NCI-H187 (cell line): ENCODE results near the gene MYBBP1A.

Experiments
- DNase-seq, 2 experiments: peaks; one replicate each; lab custom pipeline; 2025; lab: John Stamatoyannopoulos, UW

Gene MYBBP1A

GRCh38 chr17:4549781-4550533 lies 5.2 kb downstream of the MYBBP1A start:
- no peak for DNase-seq

DNA sequence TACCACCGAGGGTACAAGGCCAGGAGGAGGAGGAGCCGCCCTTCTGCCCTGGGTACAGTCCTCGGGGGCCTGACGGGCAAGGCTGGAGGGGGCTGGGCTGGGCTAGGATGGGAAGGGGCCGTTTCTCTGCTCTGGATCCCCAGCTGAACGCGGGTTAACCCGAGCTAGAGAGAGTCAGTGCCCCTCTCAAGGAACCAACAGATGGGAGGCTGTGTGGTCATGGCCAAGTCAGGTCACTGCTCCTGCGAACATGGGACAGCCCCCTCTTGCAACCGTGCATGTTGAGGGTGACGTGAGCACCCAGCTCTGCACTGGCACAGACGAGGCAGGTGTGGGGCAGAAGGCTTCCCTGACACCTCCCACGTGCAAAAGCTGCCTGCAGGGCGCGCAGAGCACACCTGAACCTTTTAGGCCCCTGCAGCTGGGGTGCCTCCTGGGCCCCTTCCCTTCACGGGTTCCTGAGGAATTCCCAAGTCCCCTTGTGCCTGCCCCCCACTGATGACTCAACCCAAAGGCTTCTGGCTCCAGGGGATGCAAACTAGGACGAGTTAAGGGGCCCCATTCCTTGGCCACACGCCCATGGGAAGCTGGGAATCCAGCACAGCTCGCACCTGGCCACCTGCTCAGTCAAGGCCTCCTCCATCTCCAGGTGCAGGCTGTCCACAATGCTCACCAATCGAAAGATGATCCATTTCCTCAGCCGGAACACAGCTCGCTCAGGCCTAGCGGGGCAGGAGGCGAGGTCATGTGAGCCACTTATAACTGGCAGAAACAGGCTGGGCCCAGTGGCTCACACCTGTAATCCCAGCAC lies 6.3 kb downstream of the MYBBP1A start:
- no peak for DNase-seq

DNA sequence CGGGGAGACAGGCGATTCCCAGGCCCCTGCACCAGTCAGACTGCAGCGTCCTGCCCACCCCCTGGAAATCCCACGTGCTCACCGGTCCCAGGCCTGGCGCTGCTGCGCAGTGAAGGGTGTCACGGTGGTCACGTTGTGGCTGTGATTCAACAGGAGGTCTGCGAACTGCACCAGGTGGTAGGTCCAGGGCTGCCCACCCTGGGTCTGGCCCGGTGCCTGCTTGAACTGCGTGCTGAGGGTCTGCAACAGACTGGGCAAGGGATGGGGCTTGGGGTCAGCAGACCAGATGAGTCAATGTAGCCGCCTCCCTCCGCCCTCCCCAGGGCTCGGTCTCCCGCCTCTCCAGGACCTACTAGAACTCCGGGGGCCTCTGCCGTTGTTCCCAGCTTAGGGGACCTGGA lies 7.1 kb downstream of the MYBBP1A start:
- DNase-seq: no peak

- no peak for DNase-seq
Observed at GRCh38 chr17:4547118-4547906, 7.9 kb downstream of the MYBBP1A start.

GRCh38 chr17:4545217-4545951 lies 9.8 kb downstream of the MYBBP1A start:
- no peak for DNase-seq

DNA sequence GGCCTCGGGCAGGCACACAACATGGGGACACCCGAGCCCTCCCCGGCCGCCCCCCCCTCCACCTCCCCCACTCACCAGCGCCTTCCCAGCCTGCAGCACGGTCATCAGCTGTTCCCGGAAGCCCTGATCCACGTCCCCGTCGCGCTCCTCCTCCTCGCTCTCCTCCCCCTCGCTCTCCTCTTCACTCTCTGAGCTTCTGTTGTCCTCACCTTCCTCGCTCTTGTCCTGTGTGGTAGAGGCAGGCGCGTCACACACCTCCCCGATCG lies 10.3 kb downstream of the MYBBP1A start:
- no peak for DNase-seq

DNA sequence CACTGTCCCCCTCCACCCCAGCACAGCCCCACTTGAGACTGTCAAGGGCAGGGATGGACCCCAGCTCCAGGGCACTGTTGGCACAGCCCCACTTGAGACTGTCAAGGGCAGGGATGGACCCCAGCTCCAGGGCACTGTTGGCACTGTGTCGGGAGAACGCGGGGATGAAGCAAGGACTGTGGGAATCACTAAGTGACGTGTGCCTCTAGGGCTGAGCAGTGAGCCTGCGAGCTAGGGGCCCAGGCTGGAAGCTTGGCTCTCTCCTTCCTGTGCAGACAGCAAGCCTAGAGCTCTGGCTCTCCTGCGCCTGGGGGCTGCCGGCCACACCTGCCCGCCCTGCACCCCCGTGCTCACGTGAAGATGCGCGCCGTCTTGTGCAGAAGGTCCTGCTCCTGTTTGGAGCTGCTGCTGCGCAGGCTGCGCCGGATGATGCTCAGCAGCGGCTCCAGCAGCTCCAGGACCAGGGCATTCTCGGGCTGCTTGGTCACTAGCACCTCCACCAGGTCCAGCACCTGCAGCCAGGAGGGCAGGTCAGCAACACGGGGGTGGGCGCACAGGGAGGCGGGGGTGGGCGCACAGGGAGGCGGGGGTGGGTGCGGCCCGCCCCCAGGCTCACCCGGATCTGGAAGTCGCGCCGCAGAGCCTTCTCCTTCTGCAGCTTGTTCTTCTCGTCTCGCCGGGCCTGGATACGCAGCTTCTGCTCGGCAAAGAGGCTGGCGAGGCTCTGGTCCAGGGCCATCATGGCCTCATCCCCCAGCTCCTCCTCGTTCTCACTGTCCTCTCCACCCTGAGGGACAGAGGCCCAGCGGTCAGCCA lies 10.8 kb downstream of the MYBBP1A start:
- DNase-seq: no peak

GRCh38 chr17:4543557-4544026 lies 11.6 kb downstream of the MYBBP1A start:
- no peak for DNase-seq

GRCh38 chr17:4542726-4543191 lies 12.4 kb downstream of the MYBBP1A start:
- DNase-seq: no peak

DNA sequence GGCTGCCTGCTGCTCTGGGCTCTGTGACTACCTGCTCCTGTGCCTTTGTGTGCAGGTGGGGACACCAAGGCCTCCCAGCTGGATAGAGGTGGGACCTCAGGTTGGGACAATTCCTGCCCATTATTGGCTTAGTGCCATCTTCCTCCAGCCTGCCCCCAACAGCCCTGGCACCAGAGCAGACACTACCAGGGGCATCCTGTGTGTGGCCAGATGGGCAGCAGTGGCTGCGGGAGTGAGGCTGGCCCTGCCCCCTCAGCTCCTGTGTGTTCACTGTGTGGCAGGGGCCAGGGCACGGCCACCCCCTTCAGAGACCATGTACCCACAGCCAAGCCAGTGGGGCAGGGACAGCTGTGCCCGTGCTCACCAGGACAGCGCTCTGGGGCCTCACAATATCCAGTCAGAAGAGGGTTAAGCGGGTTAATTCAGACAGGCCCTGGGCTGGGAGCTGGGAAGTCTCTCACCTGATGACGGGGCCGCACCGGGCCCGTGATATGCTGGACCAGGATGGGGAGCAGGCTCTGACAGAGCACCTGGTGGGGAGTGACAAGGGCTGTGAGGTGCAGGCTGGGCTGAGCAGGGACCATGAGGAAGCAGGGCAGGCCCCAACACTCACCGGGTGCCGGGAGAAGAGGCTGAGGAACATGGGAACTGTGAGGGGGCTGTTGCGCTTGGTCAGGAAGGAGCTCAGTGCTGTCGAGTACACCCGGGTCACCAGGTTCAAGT lies 13.0 kb downstream of the MYBBP1A start:
- DNase-seq: no peak

- DNase-seq: no peak
Observed at GRCh38 chr17:4541328-4542002, 13.7 kb downstream of the MYBBP1A start.

GRCh38 chr17:4540687-4541327 lies 14.4 kb downstream of the MYBBP1A start:
- DNase-seq: no peak

- no peak for DNase-seq
Observed at GRCh38 chr17:4540224-4540651, 14.9 kb downstream of the MYBBP1A start.

DNA sequence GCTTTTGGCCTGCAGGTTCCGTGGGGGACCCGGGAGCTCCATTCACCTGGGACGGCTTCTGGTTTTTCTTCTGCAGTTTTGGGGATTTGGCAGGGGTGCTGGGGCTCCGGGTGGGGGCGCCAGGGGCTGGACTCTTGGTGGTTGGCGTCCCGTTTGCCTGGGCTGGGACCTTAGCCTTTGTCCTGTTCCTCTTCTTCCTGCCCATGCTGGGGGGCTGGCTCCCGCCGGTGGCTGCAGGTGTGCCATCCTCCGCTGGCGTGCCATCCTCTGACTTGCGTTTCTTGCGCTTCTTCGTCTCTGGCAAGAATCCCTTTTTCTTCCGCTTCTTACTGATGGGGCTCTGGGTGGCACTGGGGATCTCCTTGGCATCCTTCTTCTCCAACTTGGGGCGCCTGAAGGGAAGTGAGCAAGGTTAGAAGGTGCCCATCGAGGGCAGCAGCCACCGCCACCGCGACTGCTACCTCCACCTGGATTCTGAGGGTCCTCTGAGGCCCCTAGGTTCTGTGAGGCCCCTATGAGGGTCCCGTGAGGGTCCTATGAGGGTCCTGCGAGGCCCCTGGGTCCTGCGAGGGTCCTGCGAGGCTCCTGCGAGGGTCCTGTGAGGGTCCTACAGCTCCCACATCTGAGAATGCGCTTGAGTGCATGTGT lies 15.5 kb downstream of the MYBBP1A start:
- DNase-seq: no peak

DNA sequence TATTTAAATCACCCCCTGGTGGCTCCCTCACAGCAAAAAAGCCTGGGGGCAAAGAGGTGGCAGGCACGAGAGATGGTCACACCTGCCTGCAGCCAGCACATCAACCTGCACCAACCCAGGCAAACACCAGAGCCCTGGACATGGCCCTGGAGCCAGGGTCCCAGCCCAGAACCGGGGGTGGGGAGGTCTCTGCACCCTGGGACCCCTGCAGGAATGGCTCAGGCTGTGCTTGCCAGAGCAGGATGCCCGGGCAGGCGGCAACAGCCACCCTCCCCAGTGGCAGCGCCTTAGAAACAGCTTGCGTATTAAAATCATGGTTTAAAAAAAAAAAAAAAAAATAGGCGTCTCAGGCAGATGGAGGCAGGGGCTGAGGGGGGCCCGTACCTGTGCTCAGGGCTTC lies 16.2 kb downstream of the MYBBP1A start:
- no peak for DNase-seq

DNA sequence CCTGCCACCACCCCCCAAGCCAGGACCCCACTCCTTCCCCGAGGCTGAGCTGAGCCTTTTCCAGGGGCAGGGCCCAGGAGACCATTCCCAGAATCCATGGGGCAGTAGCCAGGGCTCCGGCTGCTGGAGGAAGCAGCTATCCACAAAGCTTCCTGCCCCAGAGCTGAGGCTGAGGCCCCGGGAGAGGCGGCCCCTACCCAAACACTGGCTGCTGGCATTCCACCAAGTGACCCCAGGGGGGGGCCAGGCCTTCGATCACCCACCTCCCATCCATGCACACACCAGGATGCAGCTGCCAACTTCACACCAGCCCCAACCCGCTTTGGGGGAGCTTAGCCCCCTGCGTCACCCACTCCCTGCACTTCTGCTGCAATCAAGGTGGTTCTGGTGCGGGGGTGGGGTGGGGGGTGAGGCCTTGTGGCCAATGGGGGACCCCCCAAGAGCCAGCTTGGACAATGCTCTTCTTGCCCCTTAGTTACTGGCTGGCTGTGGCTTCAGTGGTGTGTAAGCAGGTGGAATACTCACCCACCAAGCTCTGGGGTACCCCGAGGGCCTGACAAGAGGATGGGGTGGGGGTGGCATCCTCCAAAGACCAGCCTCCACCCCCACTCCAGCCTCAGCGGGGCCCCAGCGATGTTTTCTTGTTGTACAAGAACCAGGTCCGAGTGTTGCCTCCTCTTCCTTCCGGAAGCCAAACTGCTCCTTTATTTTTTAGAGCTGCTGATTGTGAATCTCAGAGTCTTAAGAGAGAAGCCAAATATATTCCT lies 16.8 kb downstream of the MYBBP1A start:
- no peak for DNase-seq

- no peak for DNase-seq
Observed at GRCh38 chr17:4537451-4538235, 17.5 kb downstream of the MYBBP1A start.
